ENCODE data around the gene ARMH1. TPM values are rescaled to one million over a fixed set of nuclear protein-coding genes. Genes with fewer than 3 reads are reported as not detected.

Gene ARMH1
- total and polyA plus RNA-seq, 2 donors from 2014 or later = 3.4 to 3.9 TPM

DNA sequence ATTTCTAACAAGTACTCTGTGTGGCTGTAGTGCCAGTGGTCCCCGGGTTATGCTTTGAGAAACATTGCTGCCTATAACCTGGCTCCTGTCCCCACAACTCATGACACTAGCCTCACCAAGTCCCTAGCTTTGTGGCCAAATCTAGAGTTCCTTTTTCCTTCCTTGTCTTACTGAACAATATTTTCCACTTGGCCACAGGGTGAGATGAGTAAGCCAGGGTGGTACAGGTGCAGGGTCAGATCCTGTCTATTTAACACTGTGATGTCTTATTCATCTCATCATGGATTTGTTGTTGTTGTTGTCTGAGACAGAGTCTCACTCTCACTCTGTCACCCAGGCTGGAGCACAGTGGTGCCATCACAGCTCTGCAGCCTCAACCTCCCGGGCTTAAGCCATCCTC is 18.6 kb downstream of the ARMH1 start:
- FAIRE-seq (no peak), DNase-seq (no peak)
- no peak overlapping the region for H3K9ac ChIP-seq (ENCODE audit: low read length in 3 of 3)
- H3K36me3 ChIP-seq (ENCODE audit: control insufficient read depth in 2 of 3, insufficient read depth in 3 of 3, low read length in 3 of 3) = no peaks in the 10 kb centered on the region
- no peak overlapping the region for H3K4me3 ChIP-seq (ENCODE audit: low read length in 3 of 3)
- no peak overlapping the region for H3K27ac ChIP-seq (ENCODE audit: low read depth in 2 of 2, low read length in 2 of 2)
- H3K4me1 ChIP-seq (ENCODE audit: control insufficient read depth in 2 of 3, insufficient read depth in 2 of 3, low read depth in 1 of 3, low read length in 3 of 3) = no peaks in the 10 kb centered on the region
- H3K27me3 ChIP-seq (ENCODE audit: control insufficient read depth, insufficient read depth, low read length) = no peaks in the 10 kb centered on the region
- intact Hi-C loops (cut with DNase I) = no loop called here
- H3K9me3 ChIP-seq (ENCODE audit: control insufficient read depth in 2 of 3, insufficient read depth in 1 of 3, low read length in 3 of 3) = no peaks in the 10 kb centered on the region
- TF ChIP-seq, protein P1, sequence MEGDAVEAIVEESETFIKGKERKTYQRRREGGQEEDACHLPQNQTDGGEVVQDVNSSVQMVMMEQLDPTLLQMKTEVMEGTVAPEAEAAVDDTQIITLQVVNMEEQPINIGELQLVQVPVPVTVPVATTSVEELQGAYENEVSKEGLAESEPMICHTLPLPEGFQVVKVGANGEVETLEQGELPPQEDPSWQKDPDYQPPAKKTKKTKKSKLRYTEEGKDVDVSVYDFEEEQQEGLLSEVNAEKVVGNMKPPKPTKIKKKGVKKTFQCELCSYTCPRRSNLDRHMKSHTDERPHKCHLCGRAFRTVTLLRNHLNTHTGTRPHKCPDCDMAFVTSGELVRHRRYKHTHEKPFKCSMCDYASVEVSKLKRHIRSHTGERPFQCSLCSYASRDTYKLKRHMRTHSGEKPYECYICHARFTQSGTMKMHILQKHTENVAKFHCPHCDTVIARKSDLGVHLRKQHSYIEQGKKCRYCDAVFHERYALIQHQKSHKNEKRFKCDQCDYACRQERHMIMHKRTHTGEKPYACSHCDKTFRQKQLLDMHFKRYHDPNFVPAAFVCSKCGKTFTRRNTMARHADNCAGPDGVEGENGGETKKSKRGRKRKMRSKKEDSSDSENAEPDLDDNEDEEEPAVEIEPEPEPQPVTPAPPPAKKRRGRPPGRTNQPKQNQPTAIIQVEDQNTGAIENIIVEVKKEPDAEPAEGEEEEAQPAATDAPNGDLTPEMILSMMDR (IDR thresholded peaks at IDR 0.05; ENCODE audit: borderline replicate concordance, extremely low read depth, insufficient read depth) = no peak

DNA sequence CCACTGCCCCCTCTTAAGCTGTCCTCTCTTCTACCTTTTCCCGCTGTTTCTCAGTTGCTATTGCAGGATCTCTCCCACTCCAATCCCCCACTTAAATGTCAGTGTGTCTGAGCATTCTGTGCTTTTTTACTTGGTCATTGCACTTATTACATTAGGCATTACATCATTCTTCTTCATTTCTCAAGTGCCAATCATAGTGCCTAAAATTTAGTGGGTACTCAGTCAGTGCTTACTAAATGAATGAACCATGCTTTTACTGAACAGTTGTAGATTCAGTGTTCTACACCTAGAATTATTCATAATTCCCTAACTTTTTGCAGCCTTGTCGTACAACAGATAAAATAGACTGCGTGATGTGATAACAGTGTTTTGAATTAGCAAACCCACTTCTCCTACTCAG is 19.4 kb downstream of the ARMH1 start:
- no peaks in the 10 kb centered on the region for H3K36me3 ChIP-seq (ENCODE audit: control insufficient read depth in 2 of 3, insufficient read depth in 3 of 3, low read length in 3 of 3)
- TF ChIP-seq, protein P1 (IDR thresholded peaks at IDR 0.05; ENCODE audit: borderline replicate concordance, extremely low read depth, insufficient read depth) = no peak
- H3K27ac ChIP-seq (ENCODE audit: low read depth in 2 of 2, low read length in 2 of 2) = no peak overlapping the region
- DNase-seq (no peak), FAIRE-seq (no peak)
- no peak overlapping the region for H3K9ac ChIP-seq (ENCODE audit: low read length in 3 of 3)
- H3K9me3 ChIP-seq (ENCODE audit: control insufficient read depth in 2 of 3, insufficient read depth in 1 of 3, low read length in 3 of 3) = no peaks in the 10 kb centered on the region
- H3K27me3 ChIP-seq (ENCODE audit: control insufficient read depth, insufficient read depth, low read length) = no peaks in the 10 kb centered on the region
- intact Hi-C loops (cut with DNase I) = no loop called here
- no peaks in the 10 kb centered on the region for H3K4me1 ChIP-seq (ENCODE audit: control insufficient read depth in 2 of 3, insufficient read depth in 2 of 3, low read depth in 1 of 3, low read length in 3 of 3)
- H3K4me3 ChIP-seq (ENCODE audit: low read length in 3 of 3) = no peak overlapping the region

DNA sequence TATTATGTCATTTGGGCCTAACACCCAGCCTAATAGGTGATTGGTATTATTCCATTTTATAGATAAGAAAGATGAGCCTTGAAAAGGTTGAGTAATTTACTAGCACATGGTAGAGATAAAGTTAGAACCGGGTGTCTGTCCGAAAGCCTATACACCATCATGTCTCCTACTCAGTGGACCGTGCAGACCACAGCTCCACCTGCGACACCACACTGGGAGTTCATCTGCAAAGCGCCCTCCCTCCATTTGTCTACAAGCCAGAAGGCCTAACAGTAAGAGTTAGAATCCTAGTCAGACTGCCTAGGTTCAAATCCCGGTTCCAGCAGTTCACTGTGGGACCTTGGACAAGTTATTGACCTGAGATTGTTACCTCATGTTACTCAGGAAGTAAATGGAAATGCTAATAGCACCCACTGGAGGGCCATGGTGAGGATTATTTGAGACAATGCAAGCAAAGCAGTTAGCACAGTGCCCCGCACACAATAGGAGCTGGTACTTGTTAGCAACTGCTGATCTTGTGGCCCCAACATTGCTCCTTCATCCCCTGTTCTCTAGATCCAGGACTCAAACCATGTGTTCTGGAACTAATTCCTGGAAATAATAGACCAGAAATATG is 20.5 kb downstream of the ARMH1 start:
- H3K27me3 ChIP-seq (ENCODE audit: control insufficient read depth, insufficient read depth, low read length) = no peaks in the 10 kb centered on the region
- H3K4me1 ChIP-seq (ENCODE audit: control insufficient read depth in 2 of 3, insufficient read depth in 2 of 3, low read depth in 1 of 3, low read length in 3 of 3) = no peaks in the 10 kb centered on the region
- FAIRE-seq = no peak
- no peak overlapping the region for H3K4me3 ChIP-seq (ENCODE audit: low read length in 3 of 3)
- H3K9me3 ChIP-seq (ENCODE audit: control insufficient read depth in 2 of 3, insufficient read depth in 1 of 3, low read length in 3 of 3) = no peaks in the 10 kb centered on the region
- intact Hi-C loops (cut with DNase I) = no loop called here
- no peak for DNase-seq
- no peaks in the 10 kb centered on the region for H3K36me3 ChIP-seq (ENCODE audit: control insufficient read depth in 2 of 3, insufficient read depth in 3 of 3, low read length in 3 of 3)
- no peak overlapping the region for H3K9ac ChIP-seq (ENCODE audit: low read length in 3 of 3)
- H3K27ac ChIP-seq (ENCODE audit: low read depth in 2 of 2, low read length in 2 of 2) = no peak overlapping the region
- TF ChIP-seq, protein P1 (IDR thresholded peaks at IDR 0.05; ENCODE audit: borderline replicate concordance, extremely low read depth, insufficient read depth) = no peak

DNA sequence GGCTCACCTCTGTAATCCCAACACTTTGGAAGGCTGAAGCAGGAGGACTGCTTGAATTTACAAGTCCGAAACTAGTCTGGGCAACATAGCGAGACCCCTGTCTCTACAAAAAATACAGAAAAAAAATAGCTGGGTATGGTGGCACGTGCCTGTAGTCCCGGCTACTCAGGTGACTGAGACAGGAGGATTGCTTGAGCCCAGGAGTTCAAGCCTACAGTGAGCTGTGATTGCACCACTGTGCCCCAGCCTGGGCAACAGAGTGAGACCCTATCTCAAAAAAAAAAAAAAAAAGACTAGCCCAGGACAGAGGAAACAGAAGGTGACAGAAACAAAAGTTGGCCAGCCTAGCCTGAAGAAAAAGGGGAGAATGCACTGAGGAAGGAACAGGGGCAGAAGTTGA is 21.2 kb downstream of the ARMH1 start:
- FAIRE-seq (no peak), DNase-seq (no peak)
- no peaks in the 10 kb centered on the region for H3K36me3 ChIP-seq (ENCODE audit: control insufficient read depth in 2 of 3, insufficient read depth in 3 of 3, low read length in 3 of 3)
- no peaks in the 10 kb centered on the region for H3K4me1 ChIP-seq (ENCODE audit: control insufficient read depth in 2 of 3, insufficient read depth in 2 of 3, low read depth in 1 of 3, low read length in 3 of 3)
- no peak overlapping the region for H3K9ac ChIP-seq (ENCODE audit: low read length in 3 of 3)
- H3K27me3 ChIP-seq (ENCODE audit: control insufficient read depth, insufficient read depth, low read length) = no peaks in the 10 kb centered on the region
- no peak overlapping the region for H3K27ac ChIP-seq (ENCODE audit: low read depth in 2 of 2, low read length in 2 of 2)
- no peak overlapping the region for H3K4me3 ChIP-seq (ENCODE audit: low read length in 3 of 3)
- intact Hi-C loops (cut with DNase I) = no loop called here
- H3K9me3 ChIP-seq (ENCODE audit: control insufficient read depth in 2 of 3, insufficient read depth in 1 of 3, low read length in 3 of 3) = no peaks in the 10 kb centered on the region
- TF ChIP-seq, protein P1 (IDR thresholded peaks at IDR 0.05; ENCODE audit: borderline replicate concordance, extremely low read depth, insufficient read depth) = no peak
